Skeletal muscle tissue (tissue), 4 donors: ENCODE measurements around the gene ROCK2. TPM values are rescaled to one million over a fixed set of nuclear protein-coding genes. Genes with fewer than 3 reads are reported as not detected.

ENCODE experiments used
- H3K27ac ChIP-seq: one replicate; pipeline ENCODE4 v1.7.0; 2013; ENCODE audit warnings: mild to moderate bottlenecking, low read depth, low read length, inconsistent platforms
- H3K27me3 ChIP-seq, 3 donors: one replicate each; pipeline ENCODE4 v1.7.0; 2013; ENCODE audit warnings: low read length in 3 of 3; ENCODE audit not compliant: control insufficient read depth in 3 of 3, insufficient read depth in 3 of 3
- H3K36me3 ChIP-seq, 3 donors: one replicate each; pipeline ENCODE4 v1.7.0; 2013; ENCODE audit warnings: low read length in 3 of 3; ENCODE audit not compliant: control insufficient read depth in 3 of 3, insufficient read depth in 3 of 3
- H3K4me1 ChIP-seq, 3 donors: one replicate each; pipeline ENCODE4 v1.7.0; 2013; ENCODE audit warnings: low read length in 3 of 3, mild to moderate bottlenecking in 3 of 3; ENCODE audit not compliant: control insufficient read depth in 3 of 3, insufficient read depth in 3 of 3
- H3K4me3 ChIP-seq, 3 donors: one replicate each; pipeline ENCODE4 v1.7.0; 2013; ENCODE audit warnings: low read length in 3 of 3
- H3K9ac ChIP-seq, 3 donors: one replicate each; pipeline ENCODE4 v1.7.0; 2013; ENCODE audit warnings: low read length in 3 of 3, mild to moderate bottlenecking in 3 of 3, moderate library complexity in 2 of 3, low read depth in 1 of 3
- H3K9me3 ChIP-seq, 3 donors: one replicate each; pipeline ENCODE4 v1.7.0; 2013; ENCODE audit warnings: low read length in 3 of 3; ENCODE audit not compliant: control insufficient read depth in 3 of 3
- total RNA-seq: library from RNA; depleted of rRNA; stranded (reverse); fragments of >200 nt; gene quantifications from one replicate; pipeline ENCODE4 v1.2.3, GENCODE V29; 2014
- donor health status: Osteomylitis.

The ROCK2 gene
- total RNA-seq, 1 donor from 2014 or later = 37.1 TPM

DNA sequence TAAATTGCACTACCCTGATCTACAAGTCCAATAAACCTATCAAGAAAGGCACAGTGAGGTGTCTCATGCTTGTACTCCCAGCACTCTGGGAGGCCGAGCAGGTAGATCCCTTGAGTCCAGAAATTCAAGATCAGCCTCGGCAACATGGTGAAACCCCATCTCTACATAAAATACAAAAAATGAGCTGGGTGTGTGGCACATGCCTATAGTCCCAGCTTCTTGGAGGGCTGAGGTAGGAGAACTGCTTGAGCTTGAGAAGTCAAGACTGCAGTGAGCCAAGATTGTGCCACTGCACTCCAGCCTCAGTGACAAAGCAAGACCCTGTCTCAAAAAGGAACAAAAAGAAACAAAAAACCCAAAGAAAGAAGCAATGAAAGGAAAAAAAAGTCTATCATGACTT lies 58.9 kb downstream of the ROCK2 start:
- H3K27me3 ChIP-seq = no peaks in the 10 kb centered on the region
- no peak overlapping the region for H3K9ac ChIP-seq
- H3K4me3 ChIP-seq = no peak overlapping the region
- H3K27ac ChIP-seq = no peak overlapping the region
- peaks cover 4 to 15% (median 10%) of the 10 kb centered on the region in 3 donors for H3K4me1 ChIP-seq
- peaks cover 7 to 18% (median 8%) of the 10 kb centered on the region in 3 donors for H3K36me3 ChIP-seq
- H3K9me3 ChIP-seq = no peaks in the 10 kb centered on the region

GRCh38 chr2:11281186-11281585 lies 63.2 kb downstream of the ROCK2 start:
- Histone ChIP-seq H3K4me1 (peaks cover 0 to under 1% (median 0%) of the 10 kb centered on the region in 3 donors), H3K9me3 (no peaks in the 10 kb centered on the region), H3K27ac (no peak overlapping the region), H3K36me3 (peaks cover 7 to 21% (median 8%) of the 10 kb centered on the region in 3 donors), H3K27me3 (no peaks in the 10 kb centered on the region), H3K9ac (no peak overlapping the region), H3K4me3 (no peak overlapping the region)

DNA sequence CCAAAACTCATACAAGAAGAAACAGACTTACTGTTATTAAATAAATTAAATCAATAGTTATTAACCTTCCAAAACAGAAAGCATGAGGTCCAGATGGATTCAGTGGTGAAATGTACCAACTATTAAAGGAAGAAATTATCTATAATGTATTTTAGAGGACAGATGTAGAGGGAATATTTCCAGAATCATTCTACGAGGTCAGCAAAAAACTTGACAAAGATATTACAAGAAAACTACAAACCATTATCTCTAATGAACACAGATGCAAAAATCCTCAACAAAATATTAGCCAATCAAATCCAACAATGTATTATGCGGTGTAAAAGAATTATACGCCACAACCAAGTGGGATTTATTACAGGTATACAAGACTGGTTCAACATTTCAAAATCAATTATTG lies 63.7 kb downstream of the ROCK2 start:
- Histone ChIP-seq H3K9me3 (no peaks in the 10 kb centered on the region), H3K27me3 (no peaks in the 10 kb centered on the region), H3K4me1 (no peaks in the 10 kb centered on the region), H3K4me3 (no peak overlapping the region), H3K36me3 (peaks cover 7 to 20% (median 8%) of the 10 kb centered on the region in 3 donors), H3K27ac (no peak overlapping the region), H3K9ac (no peak overlapping the region)

GRCh38 chr2:11279398-11279797 lies 65.0 kb downstream of the ROCK2 start:
- Histone ChIP-seq H3K9me3 (no peaks in the 10 kb centered on the region), H3K27me3 (no peaks in the 10 kb centered on the region), H3K27ac (no peak overlapping the region), H3K9ac (no peak overlapping the region), H3K36me3 (peaks cover 5 to 16% (median 8%) of the 10 kb centered on the region in 3 donors), H3K4me3 (no peak overlapping the region), H3K4me1 (no peaks in the 10 kb centered on the region)

GRCh38 chr2:11278219-11278618 lies 66.2 kb downstream of the ROCK2 start:
- H3K9ac ChIP-seq = no peak overlapping the region
- H3K27me3 ChIP-seq = no peaks in the 10 kb centered on the region
- no peak overlapping the region for H3K27ac ChIP-seq
- no peaks in the 10 kb centered on the region for H3K9me3 ChIP-seq
- no peak overlapping the region for H3K4me3 ChIP-seq
- H3K4me1 ChIP-seq = no peaks in the 10 kb centered on the region
- H3K36me3 ChIP-seq = peaks cover 0 to 7% (median 2%) of the 10 kb centered on the region in 3 donors

DNA sequence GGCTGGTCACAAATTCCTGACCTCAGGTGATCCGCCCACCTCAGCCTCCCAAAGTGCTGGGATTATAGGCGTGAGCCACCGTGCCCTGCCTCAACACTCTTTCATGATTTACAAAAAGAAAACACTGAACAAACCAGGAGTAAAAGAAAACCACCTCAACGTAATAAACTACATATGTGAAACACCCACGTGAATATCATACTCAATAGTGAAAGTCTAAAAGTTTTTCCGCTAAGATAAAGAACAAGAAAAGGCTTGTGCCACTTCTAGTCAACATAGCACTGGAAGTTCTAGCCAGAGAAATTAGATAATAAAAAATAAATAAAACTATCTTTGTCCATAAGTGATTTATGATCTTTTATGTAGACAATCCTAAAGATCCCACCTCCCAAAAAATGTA lies 68.5 kb downstream of the ROCK2 start:
- Histone ChIP-seq H3K27ac (no peak overlapping the region), H3K9me3 (no peaks in the 10 kb centered on the region), H3K4me3 (no peak overlapping the region), H3K27me3 (no peaks in the 10 kb centered on the region), H3K36me3 (peaks cover 0 to 8% (median 1%) of the 10 kb centered on the region in 3 donors), H3K9ac (no peak overlapping the region), H3K4me1 (no peaks in the 10 kb centered on the region)

DNA sequence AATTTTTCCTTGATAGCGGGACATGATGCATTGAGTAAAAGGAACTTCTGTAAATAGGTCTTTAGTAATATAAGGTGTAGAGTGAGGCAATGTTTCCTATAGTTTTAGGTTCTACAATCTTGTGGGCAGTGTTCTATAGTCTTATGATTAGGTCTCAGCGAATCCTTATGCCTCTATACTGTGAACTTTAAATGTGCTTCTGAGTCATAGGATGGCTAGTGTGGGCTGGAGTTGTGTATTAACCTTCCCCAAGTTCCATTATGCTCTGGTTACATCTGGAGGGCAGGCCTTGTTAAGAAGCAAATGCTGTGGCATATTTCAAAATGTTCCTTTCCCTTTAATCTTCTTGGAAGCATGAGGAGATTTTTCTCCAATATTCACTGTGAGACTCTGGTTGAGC lies 73.5 kb downstream of the ROCK2 start:
- Histone ChIP-seq H3K27ac (no peak overlapping the region), H3K4me1 (no peaks in the 10 kb centered on the region), H3K27me3 (no peaks in the 10 kb centered on the region), H3K9ac (no peak overlapping the region), H3K9me3 (no peaks in the 10 kb centered on the region), H3K4me3 (no peak overlapping the region), H3K36me3 (peaks cover 0 to 3% (median 3%) of the 10 kb centered on the region in 3 donors)

GRCh38 chr2:11267931-11268330 lies 76.5 kb downstream of the ROCK2 start:
- H3K9ac ChIP-seq = no peak overlapping the region
- peaks cover 0 to 3% (median 3%) of the 10 kb centered on the region in 3 donors for H3K36me3 ChIP-seq
- H3K4me1 ChIP-seq = no peaks in the 10 kb centered on the region
- no peaks in the 10 kb centered on the region for H3K9me3 ChIP-seq
- no peak overlapping the region for H3K27ac ChIP-seq
- no peaks in the 10 kb centered on the region for H3K27me3 ChIP-seq
- no peak overlapping the region for H3K4me3 ChIP-seq

DNA sequence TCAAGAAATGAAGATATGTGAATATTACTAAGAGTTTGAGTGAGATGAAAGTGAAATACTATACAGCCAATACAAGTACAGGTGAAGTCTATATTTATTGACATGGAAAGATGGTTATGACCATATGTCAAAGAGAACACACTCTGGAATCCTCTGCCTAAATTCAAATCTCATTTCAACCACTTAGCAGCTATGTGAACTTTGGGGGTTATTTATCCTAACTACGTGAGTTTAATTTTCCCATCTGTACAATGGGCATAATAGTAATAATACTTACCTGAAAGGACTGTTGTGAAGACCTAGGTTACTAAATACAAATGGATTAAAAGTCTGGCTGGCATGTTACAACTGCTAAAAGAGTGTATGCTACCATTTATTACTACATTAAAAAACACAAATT lies 79.6 kb downstream of the ROCK2 start:
- Histone ChIP-seq H3K9me3 (no peaks in the 10 kb centered on the region), H3K9ac (no peak overlapping the region), H3K27me3 (no peaks in the 10 kb centered on the region), H3K27ac (no peak overlapping the region), H3K4me1 (no peaks in the 10 kb centered on the region), H3K4me3 (no peak overlapping the region), H3K36me3 (no peaks in the 10 kb centered on the region)

GRCh38 chr2:11264007-11264406 lies 80.4 kb downstream of the ROCK2 start:
- no peak overlapping the region for H3K9ac ChIP-seq
- no peak overlapping the region for H3K4me3 ChIP-seq
- no peak overlapping the region for H3K27ac ChIP-seq
- no peaks in the 10 kb centered on the region for H3K9me3 ChIP-seq
- no peaks in the 10 kb centered on the region for H3K4me1 ChIP-seq
- H3K27me3 ChIP-seq = no peaks in the 10 kb centered on the region
- no peaks in the 10 kb centered on the region for H3K36me3 ChIP-seq

GRCh38 chr2:11263177-11263576 lies 81.3 kb downstream of the ROCK2 start:
- H3K36me3 ChIP-seq = no peaks in the 10 kb centered on the region
- no peak overlapping the region for H3K4me3 ChIP-seq
- H3K27me3 ChIP-seq = no peaks in the 10 kb centered on the region
- no peak overlapping the region for H3K27ac ChIP-seq
- H3K9me3 ChIP-seq = no peaks in the 10 kb centered on the region
- no peak overlapping the region for H3K9ac ChIP-seq
- H3K4me1 ChIP-seq = no peaks in the 10 kb centered on the region
